ENCODE data around the gene TSPAN10. TPM values are rescaled to one million over a fixed set of nuclear protein-coding genes. Genes with fewer than 3 reads are reported as not detected.

The TSPAN10 gene
- total and polyA plus RNA-seq, 2 of the 4 experiments (the other 2 are of a cell fraction): 1.4 to 4.5 TPM

DNA sequence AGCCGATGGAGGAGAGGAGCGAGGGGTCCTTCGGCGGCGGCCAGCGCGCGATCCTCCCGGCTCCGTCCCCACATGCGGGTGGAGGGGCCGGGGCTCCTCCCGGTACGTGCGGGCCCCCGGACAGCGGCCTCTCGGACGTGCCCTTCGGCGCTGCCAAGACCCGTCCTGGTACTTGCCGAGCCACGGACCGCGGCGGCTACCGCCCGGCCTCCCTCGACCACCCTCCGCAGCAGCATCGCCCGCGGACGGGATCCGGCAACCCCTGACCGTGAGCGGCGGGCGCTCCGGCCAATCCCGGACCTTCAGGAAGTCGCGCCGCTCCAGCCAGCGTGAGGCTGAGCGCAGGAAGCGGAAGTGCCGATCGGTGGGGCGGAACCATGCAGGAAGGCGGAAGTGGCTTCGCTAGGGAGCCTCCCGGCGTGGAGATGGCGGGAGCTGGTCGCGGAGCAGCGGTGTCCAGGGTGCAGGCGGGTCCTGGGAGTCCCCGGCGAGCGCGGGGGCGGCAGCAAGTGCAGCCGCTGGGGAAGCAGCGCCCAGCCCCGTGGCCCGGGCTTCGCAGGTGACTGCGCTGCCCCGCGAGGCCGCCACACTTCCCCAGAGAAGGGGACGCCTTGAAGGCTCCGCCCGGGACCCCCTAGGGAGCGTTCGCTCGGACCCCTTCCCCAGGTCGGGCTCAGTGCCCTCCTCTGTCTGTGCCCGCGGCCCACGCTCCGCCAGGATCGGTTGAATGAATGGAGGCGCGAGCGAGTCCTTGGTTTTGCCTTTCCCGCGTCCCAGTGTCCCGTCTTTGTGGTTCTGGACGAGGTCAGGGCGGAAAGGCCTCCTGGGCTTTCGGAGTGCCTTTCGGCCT lies 29.6 kb downstream of the TSPAN10 start, which contains the start of the genes CCDC137 and OXLD1:
Gene CCDC137, plus strand, starts transcription at position 396 of the 850 bp plus-strand sequence. Its CDS starts 30 bp downstream, at position 426.
Gene OXLD1, minus strand, starts transcription at position 264 of the 850 bp plus-strand sequence. Its CDS starts 28 bp downstream, at position 236.
- in situ Hi-C loops (cut with MboI; ENCODE audit: low sequenced_read_pairs) (no loop called here), intact Hi-C loops (cut with micrococcal nuclease) (loop anchor here (1.0 kb wide), 1 partner anchor 29 kb away; the partner anchor contains the start of genes NPLOC4 and TSPAN10), dilution Hi-C loops (cut with HindIII; ENCODE audit: low sequenced_read_pairs, unreplicated experiment) (no loop called here)
- CTCF ChIA-PET: no interaction called here
- no TSS peak for BruUV-seq (replicated peaks)
- H2AK5ac ChIP-seq (ENCODE audit: low read depth, low read length): peak within 1 kb of the TSS; percentile 99
- peak within 1 kb of the TSS; percentile 43 for H2BK5ac ChIP-seq (ENCODE audit: low read depth, low read length, poor library complexity, severe bottlenecking)
- peak within 1 kb of the TSS; percentile 79 for H3K27ac ChIP-seq (ENCODE audit: insufficient read depth, low read length)
- peak within 1 kb of the TSS; percentile 91 for H3K14ac ChIP-seq (replicated peaks; ENCODE audit: low read depth, low read length)
- peak within 1 kb of the TSS; percentile 90 for H3K4me2 ChIP-seq (ENCODE audit: low read depth, low read length)
- H3K56ac ChIP-seq (ENCODE audit: extremely low read depth, insufficient read depth, low read length): peak within 1 kb of the TSS; percentile 66
- H3K4me3 ChIP-seq (ENCODE audit: insufficient read depth, low read depth, low read length): peak within 1 kb of the TSS; percentile 75
- peaks cover 10% of the 10 kb centered on the region for H3K4me1 ChIP-seq (ENCODE audit: control insufficient read depth, insufficient read depth, low read length)
- H4K91ac ChIP-seq (ENCODE audit: insufficient read depth, low read depth, low read length): peak within 1 kb of the TSS; percentile 89
- no peaks in the 10 kb centered on the region for H3K9me3 ChIP-seq (ENCODE audit: control insufficient read depth, insufficient read depth, low read length)
- no peak within 1 kb of the TSS for H2BK20ac ChIP-seq (ENCODE audit: low read depth, low read length)
- TF ChIP-seq MAFK (IDR thresholded peaks at IDR 0.05; ENCODE audit: low read depth, low read length) (no peak), NFE2L2 (IDR thresholded peaks at IDR 0.05; ENCODE audit: low read depth, low read length) (no peak), RCOR1 (IDR thresholded peaks at IDR 0.05; ENCODE audit: insufficient replicate concordance, low read length) (no peak), RFX5 (IDR thresholded peaks at IDR 0.05; ENCODE audit: low read depth, low read length) (no peak), FOS (IDR thresholded peaks at IDR 0.05; ENCODE audit: low read depth, low read length) (peak; percentile 33; the same call in 1 of the 2 replicates), POLR2A (IDR thresholded peaks at IDR 0.05; ENCODE audit: low read depth, low read length) (peak; percentile 81), MXI1 (IDR thresholded peaks at IDR 0.05; ENCODE audit: borderline replicate concordance, low read depth, low read length) (peak; percentile 85; the same call in 1 of the 2 replicates)
- TF ChIP-seq, protein P1, sequence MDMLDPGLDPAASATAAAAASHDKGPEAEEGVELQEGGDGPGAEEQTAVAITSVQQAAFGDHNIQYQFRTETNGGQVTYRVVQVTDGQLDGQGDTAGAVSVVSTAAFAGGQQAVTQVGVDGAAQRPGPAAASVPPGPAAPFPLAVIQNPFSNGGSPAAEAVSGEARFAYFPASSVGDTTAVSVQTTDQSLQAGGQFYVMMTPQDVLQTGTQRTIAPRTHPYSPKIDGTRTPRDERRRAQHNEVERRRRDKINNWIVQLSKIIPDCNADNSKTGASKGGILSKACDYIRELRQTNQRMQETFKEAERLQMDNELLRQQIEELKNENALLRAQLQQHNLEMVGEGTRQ (IDR thresholded peaks at IDR 0.05; ENCODE audit: low read depth, low read length): peak; percentile 36
- DNase-seq (peak; percentile 96), ATAC-seq (ENCODE audit: low read depth) (peak; percentile 98)
- peak within 1 kb of the TSS; percentile 96 for H2AFZ ChIP-seq (replicated peaks; ENCODE audit: low read length, poor library complexity)
- WGBS, 2 experiments (ENCODE audit: extremely low coverage in 2 of 2, insufficient read length in 1 of 2): 1% methylated on average over 77 of the region's 96 CpGs; no CpG with 5 or more reads in 1 of the 2 experiments
- peak within 1 kb of the TSS; percentile 85 for H3K9ac ChIP-seq (ENCODE audit: low read depth, low read length)
- no peaks in the 10 kb centered on the region for H3K27me3 ChIP-seq (ENCODE audit: control insufficient read depth, insufficient read depth, low read length)
- H3K36me3 ChIP-seq (ENCODE audit: control insufficient read depth, insufficient read depth, low read length): peaks cover 30% of the 10 kb centered on the region
- H4K20me1 ChIP-seq (ENCODE audit: insufficient read depth, low read length): peaks cover 4% of the 10 kb centered on the region; the same call in 1 of the 2 replicates
- H2BK120ac ChIP-seq (ENCODE audit: low read depth, low read length): no peak within 1 kb of the TSS; the same call in 1 of the 2 replicates
- peaks cover 16% of the 10 kb centered on the region for H3K9me1 ChIP-seq (ENCODE audit: insufficient read depth, low read length)
- peak within 1 kb of the TSS; percentile 91 for H3K4ac ChIP-seq (ENCODE audit: low read depth, low read length)
- POLR2A ChIA-PET (ENCODE audit: unreplicated experiment): no interaction called here
- no peak within 1 kb of the TSS; the same call in 2 of the 3 replicates for H2BK15ac ChIP-seq (ENCODE audit: low read depth, low read length)
- peaks cover 29 to 54% of the 10 kb centered on the region in 2 experiments for H3K79me1 ChIP-seq (ENCODE audit: low read depth in 1 of 2, low read length in 2 of 2)
- H4K8ac ChIP-seq (ENCODE audit: low read depth in 2 of 2, low read length in 2 of 2): peak within 1 kb of the TSS; percentile 96 to 100
- H3K18ac ChIP-seq (ENCODE audit: low read depth, low read length): no peak within 1 kb of the TSS; the same call in 1 of the 2 replicates
- peak within 1 kb of the TSS; percentile 87 for H3K23ac ChIP-seq (ENCODE audit: low read depth, low read length)
- peak within 1 kb of the TSS; percentile 98 for H2AK9ac ChIP-seq (replicated peaks; ENCODE audit: low read depth, low read length, poor library complexity)
- H4K5ac ChIP-seq (ENCODE audit: low read depth, low read length): peak within 1 kb of the TSS; percentile 66
